ENCODE measurements around the gene F2. TPM values are rescaled to one million over a fixed set of nuclear protein-coding genes. Genes with fewer than 3 reads are reported as not detected.

The F2 gene
- total RNA-seq, 2 donors from 2014 or later, result 0.89 to 1.5 TPM

- no peaks in the 10 kb centered on the region for H3K27me3 Mint-ChIP-seq (ENCODE audit: insufficient read depth)
- no peaks in the 10 kb centered on the region for H3K9me3 ChIP-seq (ENCODE audit: control insufficient read depth, low read length)
- WGBS, 2 experiments (ENCODE audit: insufficient coverage in 1 of 2, insufficient read length in 1 of 2), result 91 to 93% methylated on average over 19 to 24 of the region's 24 CpGs
- H3K36me3 Mint-ChIP-seq (ENCODE audit: low read depth), result no peaks in the 10 kb centered on the region
- H3K4me1 Mint-ChIP-seq, result no peaks in the 10 kb centered on the region
- no peaks in the 10 kb centered on the region for H3K36me3 ChIP-seq (ENCODE audit: control insufficient read depth, insufficient read depth, low read length)
- H3K9me3 Mint-ChIP-seq, result no peaks in the 10 kb centered on the region
- H3K4me1 ChIP-seq (ENCODE audit: control insufficient read depth, insufficient read depth, low read length), result no peaks in the 10 kb centered on the region
- no peak overlapping the region for H3K4me3 ChIP-seq (ENCODE audit: low read length)
- DNase-seq, result no peak
- H3K27ac Mint-ChIP-seq, result no peak overlapping the region
- no peak overlapping the region for H3K27ac ChIP-seq (ENCODE audit: low read depth, low read length)
- no peak for TF ChIP-seq CTCF (conservative IDR thresholded peaks at IDR 0.05)
- no peak overlapping the region for H3K9ac ChIP-seq (ENCODE audit: extremely low read depth, low read length, poor library complexity, severe bottlenecking)
- no peaks in the 10 kb centered on the region for H3K27me3 ChIP-seq (ENCODE audit: control insufficient read depth, insufficient read depth, low read length, poor library complexity, severe bottlenecking)
- no peak overlapping the region for H3K4me3 Mint-ChIP-seq
Measured at GRCh38 chr11:46729110-46730027, 10.4 kb downstream of the F2 start.

- Mint-ChIP-seq H3K27me3 (ENCODE audit: insufficient read depth) (no peaks in the 10 kb centered on the region), H3K36me3 (ENCODE audit: low read depth) (no peaks in the 10 kb centered on the region), H3K4me1 (no peaks in the 10 kb centered on the region), H3K27ac (no peak overlapping the region), H3K9me3 (no peaks in the 10 kb centered on the region), H3K4me3 (no peak overlapping the region)
- DNase-seq, result no peak
- Histone ChIP-seq H3K36me3 (ENCODE audit: control insufficient read depth, insufficient read depth, low read length) (no peaks in the 10 kb centered on the region), H3K27ac (ENCODE audit: low read depth, low read length) (no peak overlapping the region), H3K9ac (ENCODE audit: extremely low read depth, low read length, poor library complexity, severe bottlenecking) (no peak overlapping the region), H3K4me3 (ENCODE audit: low read length) (no peak overlapping the region), H3K27me3 (ENCODE audit: control insufficient read depth, insufficient read depth, low read length, poor library complexity, severe bottlenecking) (no peaks in the 10 kb centered on the region), H3K4me1 (ENCODE audit: control insufficient read depth, insufficient read depth, low read length) (no peaks in the 10 kb centered on the region), H3K9me3 (ENCODE audit: control insufficient read depth, low read length) (no peaks in the 10 kb centered on the region)
- TF ChIP-seq CTCF (conservative IDR thresholded peaks at IDR 0.05), result no peak
- 90 to 92% methylated on average over 3 to 4 of the region's 4 CpGs for WGBS, 2 experiments (ENCODE audit: insufficient coverage in 1 of 2, insufficient read length in 1 of 2)
Measured at GRCh38 chr11:46731545-46731944, 12.5 kb downstream of the F2 start.

- TF ChIP-seq CTCF (conservative IDR thresholded peaks at IDR 0.05), result no peak
- Histone ChIP-seq H3K9me3 (ENCODE audit: control insufficient read depth, low read length) (no peaks in the 10 kb centered on the region), H3K27me3 (ENCODE audit: control insufficient read depth, insufficient read depth, low read length, poor library complexity, severe bottlenecking) (no peaks in the 10 kb centered on the region), H3K36me3 (ENCODE audit: control insufficient read depth, insufficient read depth, low read length) (no peaks in the 10 kb centered on the region), H3K9ac (ENCODE audit: extremely low read depth, low read length, poor library complexity, severe bottlenecking) (no peak overlapping the region), H3K4me1 (ENCODE audit: control insufficient read depth, insufficient read depth, low read length) (no peaks in the 10 kb centered on the region), H3K4me3 (ENCODE audit: low read length) (no peak overlapping the region), H3K27ac (ENCODE audit: low read depth, low read length) (no peak overlapping the region)
- no peaks in the 10 kb centered on the region for H3K27me3 Mint-ChIP-seq (ENCODE audit: insufficient read depth)
- H3K9me3 Mint-ChIP-seq, result no peaks in the 10 kb centered on the region
- H3K4me1 Mint-ChIP-seq, result no peaks in the 10 kb centered on the region
- H3K27ac Mint-ChIP-seq, result no peak overlapping the region
- H3K4me3 Mint-ChIP-seq, result no peak overlapping the region
- no peaks in the 10 kb centered on the region for H3K36me3 Mint-ChIP-seq (ENCODE audit: low read depth)
- no peak for DNase-seq
- WGBS, 2 experiments (ENCODE audit: insufficient coverage in 1 of 2, insufficient read length in 1 of 2), result 100% methylated on average over 1 of the region's 1 CpG; no CpG with 5 or more reads in 1 of the 2 experiments
Measured at GRCh38 chr11:46733234-46733633, 14.2 kb downstream of the F2 start.
